ENCODE results near the gene NUCB1. TPM values are rescaled to one million over a fixed set of nuclear protein-coding genes. Genes with fewer than 3 reads are reported as not detected.

NUCB1 gene
- total RNA-seq (2021; ENCODE audit: unreplicated experiment) (102 TPM), Bru-seq, nascent RNA (percentile 58 among the genes with signal in this experiment), BruChase-seq, experiment 1, labeled RNA remaining after a 2-hour chase (percentile 53 among the genes with signal in this experiment), BruChase-seq, experiment 2, labeled RNA remaining after a 6-hour chase (percentile 64 among the genes with signal in this experiment)
- 259 TPM for polyA plus RNA-seq (2012; ENCODE audit: insufficient read length)
- long read RNA-seq, transcript NUCB1-201 (13 exons, 2,668 nt), result major isoform, 199 of 245 reads
- long read RNA-seq, partial matches to known transcripts, result 28 of 245 reads
- long read RNA-seq, other reads (novel, unspliced or antisense), result 17 of 245 reads

GRCh38 chr19:48899781-48900476, at the start of gene NUCB1:
NUCB1 (plus strand) TSS chr19:48900312; CDS start chr19:48900797, 485 bp downstream.
- Histone ChIP-seq H3K27ac (ENCODE audit: low read length) (peak within 1 kb of the TSS; percentile 86), H3K36me3 (ENCODE audit: control insufficient read depth, insufficient read depth, low read length) (no peaks in the 10 kb centered on the region), H3K9me3 (ENCODE audit: control insufficient read depth, insufficient read depth, low read depth, low read length) (no peaks in the 10 kb centered on the region), H3K4me1 (ENCODE audit: control insufficient read depth, insufficient read depth, low read length) (0 out of 2 replicates have a peak, but pooled peaks cover 3% of the 10 kb centered on the region), H3K27me3 (ENCODE audit: control insufficient read depth, insufficient read depth, low read length) (no peaks in the 10 kb centered on the region), H3K4me3 (ENCODE audit: low read depth in 2 of 2, low read length in 2 of 2) (peak within 1 kb of the TSS; percentile 86 to 93)
- DNase-seq (ENCODE audit: low read depth, low spot score), result peak; percentile 79
- TF ChIP-seq SIN3A (IDR thresholded peaks at IDR 0.05; ENCODE audit: borderline replicate concordance, insufficient read depth, low read depth, low read length), result no peak
- TF ChIP-seq TCF7L2 (IDR thresholded peaks at IDR 0.05; ENCODE audit: low read depth, low read length), result peak; percentile 70; the same call in 1 of the 2 replicates
- peak; percentile 98 for ATAC-seq
- intact Hi-C loops (cut with micrococcal nuclease; ENCODE audit: unreplicated experiment), result no loop called here
- POLR2A ChIA-PET, result interaction anchor here (0.5 kb wide), 1 partner anchor 18 kb away, joined by 8 read pairs; no protein-coding TSS in a partner anchor
- in situ Hi-C loops (cut with HindIII; ENCODE audit: low pct_unique_long_range_greater_than_20kb, low sequenced_read_pairs), result no loop called here
- no TSS peak for BruUV-seq (replicated peaks)
- CTCF ChIA-PET, result interaction anchor here (0.5 to 0.6 kb wide), 2 partner anchors 11 to 222 kb away, joined by 3 to 9 read pairs; no protein-coding TSS in a partner anchor

GRCh38 chr19:48852292-48852691, 47.8 kb upstream of the NUCB1 start:
- Histone ChIP-seq H3K4me3 (ENCODE audit: low read depth in 2 of 2, low read length in 2 of 2) (no peak overlapping the region), H3K36me3 (ENCODE audit: control insufficient read depth, insufficient read depth, low read length) (no peaks in the 10 kb centered on the region), H3K9me3 (ENCODE audit: control insufficient read depth, insufficient read depth, low read depth, low read length) (no peaks in the 10 kb centered on the region), H3K4me1 (ENCODE audit: control insufficient read depth, insufficient read depth, low read length) (no peaks in the 10 kb centered on the region), H3K27ac (ENCODE audit: low read length) (no peak overlapping the region), H3K27me3 (ENCODE audit: control insufficient read depth, insufficient read depth, low read length) (no peaks in the 10 kb centered on the region)
- ATAC-seq (0 out of 2 replicates have a peak, but pooled peaks have one; percentile 56), DNase-seq (ENCODE audit: low read depth, low spot score) (no peak)
- intact Hi-C loops (cut with micrococcal nuclease; ENCODE audit: unreplicated experiment) (no loop called here), in situ Hi-C loops (cut with HindIII; ENCODE audit: low pct_unique_long_range_greater_than_20kb, low sequenced_read_pairs) (no loop called here)
- no TSS peak for BruUV-seq (replicated peaks)
- ChIA-PET POLR2A (no interaction called here), CTCF (interaction anchor here (0.5 to 1.0 kb wide), 2 partner anchors 10 to 12 kb away, joined by 3 to 4 read pairs; no protein-coding TSS in a partner anchor)
- TF ChIP-seq TCF7L2 (IDR thresholded peaks at IDR 0.05; ENCODE audit: low read depth, low read length) (no peak), REST (IDR thresholded peaks at IDR 0.05; ENCODE audit: insufficient read depth in 1 of 2, low read depth in 2 of 2, low read length in 1 of 2) (no peak), CTCF (IDR thresholded peaks at IDR 0.05) (no peak), SIN3A (IDR thresholded peaks at IDR 0.05; ENCODE audit: borderline replicate concordance, insufficient read depth, low read depth, low read length) (no peak), POLR2AphosphoS5 (IDR thresholded peaks at IDR 0.05; ENCODE audit: low read depth, low read length) (no peak)

Data from Panc1 (cell line).